NCI-H2171 (cell line): Measurements from ENCODE around the gene ST3GAL4.

ENCODE experiments used
- DNase-seq: peaks from one replicate; lab custom pipeline; 2025; lab: John Stamatoyannopoulos, UW

Gene ST3GAL4

DNA sequence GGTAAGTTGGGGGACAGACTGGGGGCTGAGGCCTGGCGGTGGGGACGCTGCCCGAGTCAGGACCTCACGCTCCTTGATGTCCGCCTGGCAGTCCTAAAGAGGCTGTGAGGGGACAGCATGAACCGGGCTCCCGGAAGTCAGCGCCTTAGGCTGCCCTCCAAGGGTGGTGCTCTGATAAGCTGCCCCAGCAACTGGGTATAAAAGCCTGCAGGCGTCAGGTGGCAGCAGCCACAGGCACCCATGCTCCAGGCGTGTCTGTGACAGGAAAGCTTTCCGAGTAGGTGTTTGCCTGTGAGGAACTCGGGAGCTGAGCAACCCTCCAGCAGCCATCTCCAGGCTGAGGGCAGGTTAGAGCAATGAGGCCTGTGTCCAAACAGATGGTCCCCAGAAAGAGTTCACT lies 53.0 kb downstream of the ST3GAL4 start:
- no peak for DNase-seq

DNA sequence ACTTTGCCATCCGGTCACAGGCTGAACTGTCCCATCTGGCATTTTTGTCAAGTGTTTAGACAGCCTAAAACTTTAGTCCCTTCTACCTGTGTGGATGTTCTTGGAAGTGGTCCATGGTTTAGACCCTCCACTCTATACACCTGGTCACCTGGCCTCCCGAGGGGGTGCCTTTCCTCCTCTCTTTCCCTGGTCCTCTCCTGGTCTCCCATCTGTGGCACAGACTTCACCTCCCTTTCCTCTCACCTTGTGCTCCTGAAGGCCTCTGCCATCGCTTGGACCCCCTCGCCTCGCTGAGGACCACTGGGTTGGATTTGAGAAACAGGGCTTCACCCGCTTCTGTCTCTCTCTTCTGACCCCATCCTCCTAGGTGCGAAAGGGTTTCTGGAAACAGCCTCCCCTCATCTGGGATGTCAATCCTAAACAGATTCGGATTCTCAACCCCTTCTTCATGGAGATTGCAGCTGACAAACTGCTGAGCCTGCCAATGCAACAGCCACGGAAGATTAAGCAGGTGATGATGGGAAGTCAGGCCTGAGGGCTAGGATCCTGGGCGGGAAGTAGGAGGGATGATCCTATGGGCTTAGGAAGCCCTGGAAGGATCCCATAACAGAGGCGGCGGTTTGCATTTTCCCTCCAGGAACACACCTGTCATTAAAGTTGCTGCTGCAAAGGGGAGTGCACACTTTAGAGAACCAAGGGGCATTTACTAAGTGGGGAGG lies 53.6 kb downstream of the ST3GAL4 start:
- DNase-seq = no peak

DNA sequence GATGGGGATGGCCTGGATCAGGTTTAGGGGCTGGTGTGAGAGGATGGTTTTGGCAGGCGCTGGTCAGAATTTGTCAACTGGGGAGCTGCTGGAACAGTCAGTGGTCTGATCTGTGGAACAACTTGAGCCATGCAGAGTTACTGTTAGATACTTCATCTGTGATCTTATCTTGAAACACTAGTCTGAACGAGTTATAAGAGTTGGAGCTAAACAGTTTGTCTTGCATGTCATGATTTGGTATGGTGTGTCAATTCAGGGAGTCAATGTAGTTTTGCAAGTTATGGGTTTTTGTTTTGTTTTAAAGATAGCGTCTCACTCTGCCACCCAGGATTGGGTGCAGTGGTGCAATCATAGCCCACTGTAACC lies 54.1 kb downstream of the ST3GAL4 start:
- DNase-seq = no peak

DNA sequence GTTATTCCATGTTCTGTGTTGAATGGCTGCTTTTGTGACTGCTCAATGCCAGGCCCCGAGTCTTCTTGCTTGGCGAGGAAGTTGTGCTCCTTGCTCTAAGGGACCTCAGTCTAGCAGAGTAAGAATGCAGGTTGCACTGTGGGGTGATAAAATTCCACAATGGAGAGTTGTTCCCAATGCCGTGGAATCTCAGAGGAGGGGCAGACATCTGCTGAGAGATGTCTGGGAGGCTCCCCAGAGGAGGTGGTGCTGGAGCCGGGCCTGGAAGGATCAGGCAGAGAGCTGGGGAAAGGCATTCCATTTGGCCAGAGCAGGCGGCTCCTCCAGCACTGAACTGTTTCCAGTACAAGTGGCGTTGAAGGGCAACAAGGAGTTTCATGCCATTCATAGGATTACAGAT lies 55.2 kb downstream of the ST3GAL4 start:
- no peak for DNase-seq

DNA sequence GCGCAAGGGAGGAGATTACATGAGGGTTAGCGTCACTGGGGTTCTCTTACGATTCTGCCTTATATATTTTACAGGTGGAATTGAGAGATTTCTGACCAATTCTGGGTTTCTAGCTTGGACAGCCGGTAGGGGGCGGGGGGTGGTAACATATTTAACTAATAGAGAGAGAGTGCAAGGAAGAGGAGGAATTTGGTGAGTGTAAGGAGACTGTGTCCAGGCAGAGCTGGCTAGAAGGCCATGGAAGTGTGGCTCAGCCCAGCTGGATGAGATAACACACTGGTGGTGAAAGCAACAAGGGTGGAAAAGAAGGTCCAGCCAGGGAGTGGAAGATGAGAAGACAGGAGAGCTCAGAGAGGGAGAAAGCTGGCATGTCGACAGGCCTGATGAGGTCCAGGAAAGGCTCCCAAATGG lies 56.5 kb downstream of the ST3GAL4 start:
- no peak for DNase-seq

DNA sequence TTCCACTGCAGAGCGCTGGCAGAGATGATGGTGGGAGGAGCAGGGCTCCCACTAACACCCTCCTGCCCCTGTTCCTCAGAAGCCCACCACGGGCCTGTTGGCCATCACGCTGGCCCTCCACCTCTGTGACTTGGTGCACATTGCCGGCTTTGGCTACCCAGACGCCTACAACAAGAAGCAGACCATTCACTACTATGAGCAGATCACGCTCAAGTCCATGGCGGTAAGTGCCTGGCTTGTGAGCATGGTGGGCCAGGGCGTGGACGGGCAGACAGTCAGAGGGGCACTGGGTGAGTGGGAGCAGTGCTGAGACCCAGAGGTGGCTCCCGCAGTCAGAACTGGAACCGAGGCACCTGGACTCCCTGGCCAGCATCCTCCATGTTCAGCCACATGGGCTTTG lies 57.9 kb downstream of the ST3GAL4 start:
- no peak for DNase-seq

DNA sequence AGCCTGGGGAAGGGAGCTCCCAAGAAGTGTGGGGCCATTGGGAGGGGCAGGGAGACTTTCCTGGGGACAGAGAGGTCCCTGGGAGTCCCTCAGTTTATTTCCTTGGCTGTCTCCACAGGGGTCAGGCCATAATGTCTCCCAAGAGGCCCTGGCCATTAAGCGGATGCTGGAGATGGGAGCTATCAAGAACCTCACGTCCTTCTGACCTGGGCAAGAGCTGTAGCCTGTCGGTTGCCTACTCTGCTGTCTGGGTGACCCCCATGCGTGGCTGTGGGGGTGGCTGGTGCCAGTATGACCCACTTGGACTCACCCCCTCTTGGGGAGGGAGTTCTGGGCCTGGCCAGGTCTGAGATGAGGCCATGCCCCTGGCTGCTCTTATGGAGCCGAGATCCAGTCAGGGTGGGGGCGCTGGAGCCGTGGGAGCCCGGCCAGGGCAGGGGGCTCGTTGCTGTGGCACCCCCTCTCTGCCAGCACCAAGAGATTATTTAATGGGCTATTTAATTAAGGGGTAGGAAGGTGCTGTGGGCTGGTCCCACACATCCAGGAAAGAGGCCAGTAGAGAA lies 58.4 kb downstream of the ST3GAL4 start:
- no peak for DNase-seq

DNA sequence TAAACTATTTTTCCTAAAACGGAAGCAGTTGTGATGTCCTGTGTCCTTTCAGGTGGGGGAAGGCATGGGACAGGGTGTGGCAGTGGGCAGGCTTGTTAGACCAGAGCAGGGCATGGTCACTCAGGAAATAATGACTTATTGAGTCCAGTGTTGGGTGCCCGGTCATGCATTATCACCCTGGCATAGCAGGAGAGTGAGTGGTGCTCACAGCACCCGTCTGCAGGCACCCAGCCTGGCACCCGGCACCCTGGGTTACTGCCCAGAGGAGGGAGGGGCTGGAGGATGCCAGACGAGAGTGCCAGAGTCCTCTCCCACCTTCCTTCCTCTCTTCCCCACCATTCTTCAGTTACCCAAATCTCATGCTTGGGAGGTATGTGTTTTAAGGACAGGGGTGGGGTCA lies 59.1 kb downstream of the ST3GAL4 start:
- no peak for DNase-seq

DNA sequence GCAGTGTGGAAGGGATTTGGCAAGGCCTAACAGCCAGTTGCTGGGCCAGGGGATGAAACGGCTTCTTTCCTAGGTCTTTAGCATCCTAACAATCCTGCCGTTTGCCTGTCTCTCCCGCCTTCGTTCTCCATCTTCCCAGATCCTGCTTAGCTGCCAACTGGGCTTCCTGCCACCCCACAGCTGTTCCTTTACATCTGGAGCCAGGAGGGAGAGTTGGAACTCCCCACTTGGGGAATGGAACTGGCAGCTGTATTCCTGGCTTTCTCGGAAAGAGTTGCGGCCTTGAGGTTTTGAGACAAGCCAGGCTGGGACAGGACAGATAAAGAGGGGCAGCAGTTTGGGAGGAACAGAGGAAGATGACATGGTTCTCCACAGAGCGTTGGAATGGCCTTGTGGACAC lies 59.6 kb downstream of the ST3GAL4 start:
- no peak for DNase-seq

DNA sequence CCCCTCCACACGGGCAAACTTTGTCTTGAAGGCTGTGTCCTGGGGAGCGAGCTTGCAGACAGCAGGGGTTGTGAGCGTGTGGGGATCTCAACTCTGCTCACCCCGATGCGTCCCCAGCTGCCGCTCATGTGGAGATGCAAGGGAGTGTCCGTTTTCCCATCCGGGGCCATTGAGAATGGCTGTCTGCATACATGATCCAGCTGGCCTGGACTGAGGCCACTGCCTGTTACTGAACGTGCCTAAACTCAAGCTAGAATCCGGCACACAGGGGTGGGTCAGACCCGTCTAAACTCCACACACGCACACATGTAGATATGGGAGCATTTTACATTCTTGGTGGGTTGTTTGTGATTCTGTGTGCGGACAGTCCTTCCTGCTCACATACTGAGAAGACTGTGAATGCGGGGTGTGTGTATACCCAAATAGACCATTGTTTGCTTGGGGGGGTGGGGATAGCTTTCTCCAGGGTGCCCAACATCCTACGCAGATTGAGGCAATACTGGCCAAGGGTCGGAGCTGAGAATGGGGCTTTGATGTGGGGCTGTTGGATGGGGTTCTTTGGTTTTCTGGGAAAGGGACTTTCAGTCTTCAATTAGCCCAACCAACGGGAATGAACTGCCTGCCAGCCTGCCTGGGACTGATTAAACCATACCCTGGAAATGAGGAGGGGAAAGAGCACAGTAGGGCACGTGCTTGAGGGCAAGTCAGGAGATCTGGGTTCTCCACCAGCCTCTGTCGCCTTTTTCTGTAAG lies 60.4 kb downstream of the ST3GAL4 start:
- no peak for DNase-seq

DNA sequence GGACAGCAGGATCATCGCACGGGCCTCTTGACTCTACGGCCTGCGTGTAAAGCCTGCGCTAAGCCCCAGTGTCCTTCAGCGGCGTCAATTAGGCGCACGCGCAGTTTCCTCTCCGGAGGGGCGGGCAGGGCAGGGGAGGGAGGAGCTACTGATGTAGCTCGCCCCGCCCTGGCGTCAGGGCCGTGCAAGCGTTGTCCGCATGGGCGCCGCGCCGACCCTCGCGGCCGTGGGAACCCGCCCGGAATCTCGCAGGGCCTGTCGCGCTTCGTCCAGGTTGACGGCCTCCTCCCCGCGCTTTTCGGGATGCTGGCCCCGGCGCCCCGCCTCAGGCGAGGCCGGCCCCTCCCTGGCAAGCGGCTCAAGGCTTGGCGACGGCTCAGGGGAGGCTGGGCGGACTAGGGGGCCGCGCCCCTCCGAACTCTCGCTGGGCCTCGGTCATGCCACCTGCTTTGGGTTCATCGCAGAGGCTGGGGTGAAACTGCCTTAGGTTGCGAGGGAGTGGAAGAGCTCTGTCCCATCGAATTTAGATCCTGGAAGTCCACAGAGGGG lies 61.1 kb downstream of the ST3GAL4 start:
- peak; percentile 76 for DNase-seq

DNA sequence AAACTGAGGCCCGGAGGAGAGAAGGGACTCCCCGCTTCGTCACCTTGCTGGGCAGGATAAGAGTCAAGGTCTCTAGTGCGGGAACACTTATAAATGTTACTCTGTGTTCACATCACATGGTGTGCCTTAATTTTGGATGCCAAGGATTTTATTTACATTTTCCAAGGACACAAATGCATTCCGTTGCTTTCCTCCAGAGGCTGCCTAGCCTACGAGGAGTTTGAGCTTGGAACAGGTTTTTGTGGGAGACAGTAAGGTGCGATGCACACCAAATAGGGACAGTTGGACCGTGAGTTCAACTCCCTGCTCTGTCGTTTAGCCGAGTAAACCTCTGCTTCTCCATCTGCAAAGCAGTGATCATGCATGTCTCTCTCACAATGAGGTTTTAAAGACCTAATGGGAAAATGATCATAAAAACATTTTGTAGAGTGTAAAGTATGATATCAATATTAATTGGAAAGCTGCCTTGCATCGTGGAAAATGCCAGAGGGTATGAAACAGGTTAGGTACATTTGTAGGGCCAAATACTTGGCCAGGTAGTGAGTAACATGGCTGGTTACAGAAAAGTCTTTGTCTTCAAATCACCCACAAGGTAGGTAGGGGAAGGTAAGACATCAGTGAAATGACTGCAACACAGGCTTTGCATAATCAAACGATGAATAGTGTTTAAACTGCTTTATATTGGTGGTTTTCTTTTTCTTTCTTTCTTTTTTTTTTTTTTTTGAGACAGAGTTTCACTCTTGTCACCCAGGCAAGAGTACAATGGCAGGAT lies 61.8 kb downstream of the ST3GAL4 start:
- DNase-seq = no peak

DNA sequence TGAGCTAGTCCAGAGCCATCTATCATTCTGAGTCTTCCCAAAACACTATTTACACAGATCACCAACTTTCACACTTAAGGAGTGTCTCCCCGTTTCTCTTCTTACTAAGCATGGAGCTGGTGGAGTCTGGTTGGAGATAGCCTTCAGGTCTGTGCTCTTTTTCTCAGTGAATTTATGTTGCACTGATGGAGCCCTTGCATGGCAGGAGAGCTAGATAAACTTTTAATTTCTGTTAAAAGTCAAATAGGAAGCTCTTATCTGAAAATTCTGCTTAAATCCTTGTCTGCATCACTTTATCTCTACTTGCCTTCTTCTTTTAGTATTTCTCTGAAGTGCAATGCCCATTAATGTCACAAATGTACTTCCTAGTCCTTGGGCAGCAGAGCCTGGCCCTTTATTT lies 63.4 kb downstream of the ST3GAL4 start:
- no peak for DNase-seq

DNA sequence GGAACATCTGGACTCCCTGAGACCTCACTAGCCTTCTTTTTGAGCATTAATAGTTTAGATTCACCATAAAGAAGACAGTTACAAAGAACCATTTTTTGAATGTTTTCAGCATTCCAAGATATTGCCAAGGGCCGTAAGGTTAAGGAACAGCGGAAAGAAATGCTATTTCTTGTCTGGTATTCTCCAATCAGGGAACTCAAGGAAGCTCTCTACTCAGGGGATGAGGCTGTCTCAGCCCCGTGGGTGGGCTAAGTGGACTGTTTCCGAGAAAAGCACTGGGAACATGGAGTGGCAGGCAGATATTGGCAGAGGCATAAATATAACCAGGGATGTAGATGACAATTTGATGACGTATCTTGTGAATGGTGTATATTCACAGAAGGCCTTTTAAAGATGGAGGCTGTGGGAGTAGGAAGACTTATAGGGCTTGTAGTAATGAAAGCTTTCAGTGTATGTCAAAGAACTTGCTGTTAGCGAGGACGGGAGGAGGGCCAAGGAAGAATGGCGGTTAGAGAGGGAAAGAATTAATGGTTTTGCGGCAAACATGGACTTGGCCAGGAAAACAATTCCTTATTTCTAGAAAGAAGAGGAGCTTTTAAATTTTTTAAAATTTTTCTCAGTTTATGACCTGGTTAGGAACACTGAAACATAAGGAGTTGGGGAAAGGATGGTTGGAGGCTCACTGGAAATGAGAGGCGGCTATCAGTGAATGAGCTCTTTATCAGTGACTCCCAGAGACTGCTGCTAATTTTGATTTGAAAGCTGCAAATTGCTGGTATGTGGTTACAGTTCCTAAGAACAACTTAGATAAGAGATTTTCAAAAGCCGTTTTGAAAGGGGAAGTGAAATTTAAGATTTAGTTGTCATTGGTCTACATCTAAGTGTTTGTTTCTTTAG lies 64.6 kb downstream of the ST3GAL4 start:
- DNase-seq = no peak

DNA sequence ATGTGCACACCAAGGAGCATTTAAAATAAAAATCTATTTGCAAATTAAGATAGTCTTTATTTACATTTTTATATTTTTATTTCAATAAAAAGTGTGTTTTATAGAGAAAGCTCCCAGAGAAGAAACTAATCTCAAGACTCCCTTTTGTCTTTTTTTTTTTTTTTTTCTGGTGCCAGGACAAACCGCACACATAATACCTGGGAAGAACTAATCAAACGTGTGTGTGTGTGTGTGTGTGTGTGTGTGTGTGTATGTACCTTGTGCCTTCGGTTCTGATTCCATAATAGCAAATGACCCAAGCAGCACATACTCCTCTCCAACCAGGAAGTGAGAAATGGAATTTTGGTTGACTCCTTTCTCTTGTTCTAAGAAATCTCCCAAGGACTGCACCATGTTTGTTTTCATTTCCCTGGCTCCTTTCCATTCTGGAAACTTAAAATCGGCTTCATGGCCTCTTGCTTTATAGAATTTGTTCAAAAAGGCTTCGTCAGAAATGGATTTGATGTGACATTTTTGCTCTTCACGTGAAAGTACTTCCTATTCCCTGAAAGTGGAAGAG lies 65.3 kb downstream of the ST3GAL4 start:
- no peak for DNase-seq

DNA sequence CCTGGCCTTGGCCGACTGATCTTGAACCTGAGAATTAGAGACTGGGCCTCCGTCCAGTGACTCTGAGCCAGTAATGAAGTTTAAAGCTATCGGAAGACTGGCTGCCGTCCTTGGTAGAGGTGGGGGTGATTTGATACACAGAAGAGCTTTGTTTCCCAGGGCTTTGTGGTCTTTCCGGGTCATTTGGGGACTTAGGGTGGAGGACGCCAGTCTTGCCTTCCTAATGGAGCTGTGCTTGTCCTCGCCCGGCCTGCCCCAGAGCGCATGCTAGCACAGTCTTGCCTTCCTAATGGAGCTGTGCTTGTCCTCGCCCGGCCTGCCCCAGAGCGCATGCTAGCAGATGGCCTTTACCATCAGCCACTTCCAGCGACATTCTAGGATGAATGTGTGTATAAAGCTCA lies 65.8 kb downstream of the ST3GAL4 start:
- no peak for DNase-seq

DNA sequence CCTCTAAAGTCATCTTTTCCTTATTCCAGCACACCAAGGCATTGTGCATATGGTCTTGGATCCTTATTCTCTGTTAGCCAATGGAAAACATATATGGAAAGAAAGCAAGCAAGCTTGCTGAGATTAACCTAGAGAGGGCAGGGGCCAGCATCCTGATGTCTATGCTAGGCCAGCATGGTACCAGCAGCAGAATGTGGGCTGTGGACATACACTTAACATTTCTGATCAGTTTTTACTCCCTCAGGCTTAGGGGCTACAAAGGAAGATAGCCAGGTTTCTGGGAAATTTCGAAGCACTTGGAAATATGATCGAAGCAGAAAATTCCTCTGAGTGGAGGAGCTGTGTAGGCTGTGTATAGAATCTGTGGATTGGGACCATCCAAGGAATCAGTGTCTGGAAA lies 67.0 kb downstream of the ST3GAL4 start:
- DNase-seq = no peak

DNA sequence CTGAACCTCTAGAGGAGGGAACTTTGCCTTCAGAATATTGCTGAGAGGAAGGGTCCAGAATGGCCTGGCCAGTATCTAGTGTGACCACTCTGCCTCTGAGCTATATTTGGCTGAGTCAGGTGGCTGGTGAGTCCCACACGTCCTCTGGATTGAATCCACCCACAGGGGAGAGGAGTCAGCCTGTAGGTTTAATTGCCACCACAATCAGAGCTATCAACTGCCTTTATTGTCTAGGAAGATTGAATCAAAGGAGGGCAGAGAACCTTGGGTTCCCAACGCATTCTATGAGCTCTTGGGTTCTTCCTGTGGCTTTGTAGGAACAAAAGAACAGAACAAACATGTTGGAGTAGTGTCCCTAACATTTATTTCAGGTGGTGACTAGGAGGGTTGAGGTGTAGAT lies 67.7 kb downstream of the ST3GAL4 start:
- no peak for DNase-seq

DNA sequence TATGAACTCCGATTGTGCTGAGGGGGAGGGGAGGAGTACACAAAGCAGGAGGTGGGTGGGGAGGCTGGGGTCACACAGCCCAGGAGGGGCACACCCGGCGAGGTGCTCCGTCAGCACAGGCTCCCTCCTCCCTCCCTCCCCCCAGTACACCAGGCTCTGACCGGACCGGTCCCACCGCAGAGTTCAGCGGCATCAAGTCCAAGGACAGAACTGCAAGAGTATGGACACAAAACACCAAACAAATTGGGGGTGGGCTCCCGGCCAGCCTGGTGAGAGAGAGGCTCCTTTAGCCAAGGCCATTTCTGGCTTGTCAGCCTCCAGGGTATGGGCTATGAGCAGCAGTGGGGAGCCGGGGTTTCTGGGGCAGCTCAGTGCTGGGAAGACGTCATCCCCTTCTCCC lies 68.3 kb downstream of the ST3GAL4 start:
- no peak for DNase-seq

DNA sequence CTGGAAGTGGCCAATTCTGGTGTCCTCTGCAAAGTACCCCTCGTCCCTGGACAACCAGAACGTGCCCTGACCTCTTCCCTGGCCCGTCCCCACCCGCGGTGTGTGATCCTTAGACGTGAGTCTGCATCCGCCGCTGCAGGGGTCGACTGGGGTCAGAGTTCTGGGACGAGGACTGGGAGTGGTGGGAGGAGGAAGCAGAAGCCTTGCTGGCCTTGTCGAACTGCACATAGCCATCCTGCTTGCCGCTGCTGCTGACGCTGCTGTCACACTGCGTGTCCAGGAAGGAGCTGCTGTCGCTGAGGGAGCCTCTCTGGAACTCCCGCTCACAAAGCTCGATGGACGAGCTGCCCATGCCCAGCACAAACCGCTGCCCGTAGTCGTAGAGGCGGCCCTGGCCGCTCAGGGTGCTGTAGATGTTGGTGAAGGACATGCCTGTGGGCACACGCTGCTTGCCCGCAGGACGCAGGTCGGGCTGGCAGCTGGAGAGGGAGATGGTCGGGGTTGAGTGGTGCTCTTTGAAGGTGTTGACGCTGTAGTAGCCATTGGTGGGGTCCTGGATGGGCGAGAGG lies 69.1 kb downstream of the ST3GAL4 start:
- no peak for DNase-seq

DNA sequence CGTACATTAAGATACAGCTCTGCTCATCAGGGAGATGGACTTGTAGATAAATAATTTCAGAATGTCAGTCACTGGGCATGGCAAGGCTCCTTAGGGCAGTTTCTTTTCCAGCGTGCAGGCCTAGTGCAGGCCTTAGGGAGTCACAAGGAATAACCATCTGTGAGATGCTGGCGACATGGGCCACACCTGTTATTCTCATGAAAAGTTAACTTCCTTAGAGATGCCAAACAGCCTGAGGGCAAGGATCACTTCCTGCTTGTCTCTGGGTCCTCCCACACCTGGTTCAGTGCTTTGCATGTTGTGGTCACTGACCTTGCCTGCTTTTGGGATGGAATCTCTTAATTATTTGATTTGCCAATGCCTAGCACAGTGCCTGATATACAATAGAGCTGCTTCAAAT lies 70.6 kb downstream of the ST3GAL4 start:
- DNase-seq = no peak
